Stimulated activated CD4-positive, alpha-beta T cell treated with anti-CD3 and anti-CD28 coated beads, Interleukin-15, amount 100 ng/mL, for 1 hour (primary cell): ENCODE data around the gene KRT37.
"Not testable (repeated sequence)": the region's sequence is repeated elsewhere in the genome, so short reads cannot be mapped to it uniquely, and the experiment has no call there.

Experiments used
- DNase-seq, 2 donors: peaks; one replicate each; pipeline ENCODE4 v3.0.0-alpha.2; 2020; ENCODE audit warnings: low read depth in 1 of 2, low spot score in 1 of 2

Gene KRT37

DNA sequence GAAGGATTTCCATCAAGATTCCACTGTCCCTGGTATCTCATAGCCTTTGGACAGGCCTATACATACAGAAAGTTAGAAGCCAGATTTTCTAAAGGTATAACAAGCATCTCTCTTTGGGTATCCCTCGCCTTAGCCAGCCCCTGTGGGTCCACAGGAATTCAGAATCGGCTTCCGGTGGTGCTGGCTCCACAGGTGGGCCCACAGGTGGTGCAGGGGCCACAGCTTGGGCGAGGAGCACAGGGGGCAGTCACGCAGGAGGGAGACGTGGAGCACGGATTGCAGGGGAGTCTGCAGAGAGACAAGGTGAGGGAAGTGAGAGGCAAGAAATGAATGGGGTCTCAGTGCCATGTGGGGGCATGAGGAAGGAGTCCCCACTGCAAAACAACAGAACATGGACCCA lies 12.9 kb upstream of the KRT37 start:
- DNase-seq: no peak

DNA sequence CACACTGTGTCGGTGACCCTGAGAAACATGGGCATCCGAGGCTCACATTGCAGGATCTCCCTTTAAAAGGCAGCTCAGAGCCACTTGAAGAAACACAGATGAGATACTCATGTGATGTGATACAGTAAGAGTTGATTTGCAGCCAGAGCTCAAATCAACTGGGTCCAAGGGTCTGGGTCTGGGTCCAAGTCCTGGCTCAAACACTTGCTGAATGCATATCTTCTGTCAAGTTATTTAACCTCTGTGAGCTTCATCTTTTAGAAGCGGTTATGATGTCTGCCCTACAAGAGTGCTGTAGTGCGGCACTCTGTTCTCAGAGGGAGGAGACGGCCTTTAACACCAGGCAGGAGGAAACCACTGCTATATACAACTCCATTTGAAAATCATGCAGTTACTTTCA lies 10.0 kb upstream of the KRT37 start:
- DNase-seq: no peak

DNA sequence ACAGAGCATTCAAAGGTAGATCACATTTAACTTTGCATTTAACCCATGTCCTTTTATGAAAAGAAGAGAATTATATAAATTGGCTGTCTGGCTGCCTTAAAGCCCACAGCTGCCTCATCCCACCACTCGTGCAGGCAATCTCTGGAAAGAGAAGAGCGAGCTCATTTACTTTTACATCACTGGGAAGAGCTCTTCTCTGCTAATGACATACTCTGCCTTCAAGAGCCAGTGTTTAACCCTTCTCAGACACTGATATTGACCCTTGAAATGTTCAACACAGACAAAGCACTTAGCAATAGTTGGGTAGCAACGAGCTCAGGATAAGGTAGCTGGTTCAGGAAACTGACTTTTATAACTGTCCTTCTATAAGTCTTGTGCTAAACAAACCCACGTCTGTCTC lies 9.6 kb upstream of the KRT37 start:
- no peak for DNase-seq

DNA sequence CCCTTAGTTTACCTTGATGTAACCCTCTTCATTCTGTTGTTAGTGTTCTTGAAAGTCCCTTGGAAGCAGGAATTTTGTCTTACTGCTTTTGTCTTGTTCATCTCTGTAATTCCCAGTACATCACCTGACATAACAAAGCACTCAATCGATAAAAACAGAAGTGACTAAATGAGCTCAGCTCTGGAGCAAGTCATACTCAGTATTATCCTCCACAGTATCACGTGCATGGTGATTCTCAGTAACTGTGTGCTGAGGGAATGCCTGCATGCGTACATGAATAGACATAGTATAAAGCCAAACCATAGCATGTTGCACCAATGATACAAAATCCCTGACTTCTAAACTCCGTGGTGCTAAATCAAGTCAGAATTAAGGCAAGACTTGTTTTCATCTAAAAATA lies 9.2 kb upstream of the KRT37 start:
- no peak for DNase-seq

DNA sequence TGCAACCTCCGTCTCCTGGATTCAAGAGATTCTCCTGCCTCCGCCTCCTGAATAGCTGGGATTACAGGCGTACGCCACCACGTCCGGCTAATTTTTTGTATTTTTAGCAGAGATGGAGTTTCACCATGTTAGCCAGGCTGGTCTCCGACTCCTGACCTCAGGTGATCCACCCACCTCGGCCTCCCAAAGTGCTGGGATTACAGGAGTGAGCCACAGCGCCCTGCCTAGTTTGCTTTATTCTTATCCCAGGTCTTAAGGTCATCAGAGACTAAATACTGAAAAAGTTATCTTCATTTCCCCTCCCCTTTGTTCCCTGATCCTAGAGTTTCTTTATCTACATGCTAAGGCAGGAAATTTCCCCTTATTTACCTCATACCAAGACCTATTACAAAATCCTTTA lies 6.0 kb upstream of the KRT37 start:
- not testable (repeated sequence) for DNase-seq

DNA sequence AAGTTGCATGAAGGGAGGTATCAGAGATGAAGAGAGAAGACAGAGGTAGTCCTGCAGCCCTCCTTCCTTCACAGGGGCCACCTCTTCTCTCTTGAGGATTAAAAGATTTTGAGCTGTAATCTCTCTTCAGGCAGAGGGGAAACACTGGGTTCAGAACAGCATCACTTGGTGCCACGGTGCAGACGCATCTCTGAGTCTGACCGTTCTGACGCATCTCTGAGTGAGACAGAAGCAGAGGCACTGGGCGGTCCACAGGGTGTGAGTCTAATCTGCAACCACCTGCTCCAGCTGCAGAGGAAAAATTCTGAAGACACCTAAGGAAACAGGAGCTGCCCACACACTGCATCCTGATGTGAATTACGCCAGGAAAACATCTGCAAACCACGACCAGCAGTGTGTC lies 5.3 kb upstream of the KRT37 start:
- DNase-seq: no peak

DNA sequence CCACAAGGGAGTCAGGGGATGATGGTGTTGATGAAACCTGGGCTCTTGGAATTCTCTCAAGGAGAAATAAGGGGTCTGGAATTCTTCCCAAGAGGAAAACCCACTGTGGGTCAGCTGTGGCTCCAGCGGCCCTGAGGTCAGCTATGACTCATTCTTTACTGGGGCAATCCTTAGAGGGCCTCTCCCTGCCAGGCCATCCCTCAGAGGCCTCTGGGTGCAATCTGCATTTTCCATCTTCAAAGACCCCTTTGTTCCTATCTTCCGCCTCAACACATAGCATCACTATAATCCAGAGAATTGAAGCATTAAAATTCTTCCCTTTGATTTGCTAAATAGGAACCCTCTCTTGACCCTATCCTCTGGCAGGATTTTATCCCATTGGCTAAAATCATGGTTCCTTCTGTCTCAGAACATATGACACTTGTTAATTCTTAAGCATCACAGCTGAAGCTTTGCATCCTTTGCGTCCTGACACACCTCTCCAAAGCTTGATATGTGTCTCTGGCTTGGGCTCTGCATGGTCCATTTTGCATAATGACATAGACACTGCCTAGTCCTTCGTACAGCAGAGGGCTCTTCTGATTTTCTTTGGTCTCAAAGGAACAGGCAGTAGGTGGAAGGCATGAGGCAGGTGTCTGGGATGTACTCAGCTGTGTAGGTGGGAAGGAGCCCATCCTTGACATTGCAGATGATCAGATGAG lies 4.4 kb upstream of the KRT37 start:
- no peak for DNase-seq

DNA sequence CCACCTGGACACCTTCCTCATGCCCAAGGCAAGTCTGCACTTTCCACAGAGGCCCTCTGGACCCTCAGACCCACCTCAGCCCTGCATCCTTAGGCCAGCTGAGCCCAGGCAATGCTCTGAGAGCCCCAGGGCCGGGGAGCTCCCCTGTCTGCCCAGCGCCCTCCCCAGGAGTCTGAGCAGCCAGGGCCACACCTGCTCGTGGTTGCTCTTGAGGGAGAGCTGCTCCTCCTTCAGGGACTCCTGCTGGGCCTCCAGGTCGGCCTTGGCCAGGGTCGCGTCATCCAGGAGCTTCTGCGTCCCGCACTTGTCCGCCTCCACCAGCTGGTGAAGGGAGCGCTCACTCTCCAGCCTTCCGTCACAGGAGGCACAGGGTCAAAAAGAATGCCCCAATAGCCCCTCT lies 1.8 kb downstream of the KRT37 start:
- not testable (repeated sequence) for DNase-seq

DNA sequence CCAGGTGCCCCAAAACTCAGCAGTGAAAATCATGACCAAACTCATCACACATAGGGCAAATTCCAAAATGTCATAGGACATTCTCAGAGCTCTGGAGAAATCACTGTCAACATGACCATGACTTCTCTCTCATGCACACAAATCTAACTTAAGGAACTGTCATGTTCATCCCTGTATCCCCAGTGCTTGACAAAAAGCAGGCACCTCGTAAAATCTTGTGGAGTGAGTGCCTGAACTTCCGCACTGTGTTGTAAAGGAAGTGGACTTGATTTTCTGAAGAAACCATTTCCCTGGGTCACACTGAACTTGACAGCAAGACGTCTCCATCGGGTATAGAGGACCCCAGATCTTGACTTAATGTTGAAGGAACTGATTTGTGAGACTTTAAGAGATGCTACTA lies 2.8 kb downstream of the KRT37 start:
- no peak for DNase-seq

DNA sequence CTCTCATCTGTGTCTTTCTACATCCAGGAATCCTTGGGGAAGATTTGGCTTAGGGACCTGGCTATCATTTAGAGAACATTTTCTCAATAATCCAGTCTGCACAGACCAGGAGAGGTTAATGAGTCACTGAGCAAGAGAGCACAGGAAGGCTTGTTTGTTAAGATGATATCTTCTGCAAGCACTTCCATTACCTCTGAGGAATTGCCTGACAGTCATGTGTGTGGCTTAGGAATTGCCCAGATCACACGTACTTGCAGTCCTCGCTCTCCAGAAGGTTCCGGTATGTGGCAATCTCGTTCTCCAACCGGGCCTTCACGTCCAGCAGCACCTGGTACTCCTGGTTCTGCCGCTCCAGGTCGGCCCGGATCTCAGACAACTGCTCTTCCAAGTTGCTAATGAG lies 3.3 kb downstream of the KRT37 start:
- DNase-seq: no peak

DNA sequence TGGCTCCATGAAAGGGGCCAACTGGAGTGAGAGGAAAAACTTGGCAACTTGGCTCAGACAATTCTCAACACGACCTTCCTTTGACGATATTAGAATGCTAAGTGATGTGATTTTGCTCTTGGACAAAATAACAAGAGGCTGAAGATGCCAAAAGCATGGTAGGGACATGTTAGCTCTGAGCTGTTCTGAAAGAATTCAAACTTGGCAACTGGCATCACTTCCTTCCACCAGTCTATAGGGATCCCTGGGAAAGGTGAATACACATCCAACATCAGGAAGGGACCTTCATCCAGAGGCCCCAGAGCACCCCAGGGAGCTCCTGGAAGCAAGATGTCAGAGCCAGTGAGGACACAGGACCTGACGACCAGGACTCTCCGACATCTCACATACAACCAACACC lies 4.3 kb downstream of the KRT37 start:
- no peak for DNase-seq

DNA sequence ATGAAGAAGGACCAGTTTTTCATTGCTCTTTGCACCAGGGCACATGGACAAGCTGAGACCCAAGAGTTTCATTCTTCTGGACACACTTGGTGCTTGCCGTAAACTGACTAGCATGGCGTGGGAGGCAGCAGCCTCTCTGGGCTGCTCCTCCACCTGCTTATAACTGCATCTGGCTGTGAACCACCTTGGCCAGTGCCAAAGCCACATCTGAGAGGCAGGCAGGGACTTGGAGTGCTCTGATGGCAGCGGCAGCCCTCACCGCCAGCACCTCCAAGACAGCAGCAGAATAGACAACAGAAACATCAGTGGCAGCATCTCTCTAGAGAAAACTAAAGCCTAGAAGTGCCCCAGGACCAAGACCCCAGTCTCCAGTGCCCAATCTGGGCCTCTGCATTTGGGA lies 4.7 kb downstream of the KRT37 start:
- no peak for DNase-seq

DNA sequence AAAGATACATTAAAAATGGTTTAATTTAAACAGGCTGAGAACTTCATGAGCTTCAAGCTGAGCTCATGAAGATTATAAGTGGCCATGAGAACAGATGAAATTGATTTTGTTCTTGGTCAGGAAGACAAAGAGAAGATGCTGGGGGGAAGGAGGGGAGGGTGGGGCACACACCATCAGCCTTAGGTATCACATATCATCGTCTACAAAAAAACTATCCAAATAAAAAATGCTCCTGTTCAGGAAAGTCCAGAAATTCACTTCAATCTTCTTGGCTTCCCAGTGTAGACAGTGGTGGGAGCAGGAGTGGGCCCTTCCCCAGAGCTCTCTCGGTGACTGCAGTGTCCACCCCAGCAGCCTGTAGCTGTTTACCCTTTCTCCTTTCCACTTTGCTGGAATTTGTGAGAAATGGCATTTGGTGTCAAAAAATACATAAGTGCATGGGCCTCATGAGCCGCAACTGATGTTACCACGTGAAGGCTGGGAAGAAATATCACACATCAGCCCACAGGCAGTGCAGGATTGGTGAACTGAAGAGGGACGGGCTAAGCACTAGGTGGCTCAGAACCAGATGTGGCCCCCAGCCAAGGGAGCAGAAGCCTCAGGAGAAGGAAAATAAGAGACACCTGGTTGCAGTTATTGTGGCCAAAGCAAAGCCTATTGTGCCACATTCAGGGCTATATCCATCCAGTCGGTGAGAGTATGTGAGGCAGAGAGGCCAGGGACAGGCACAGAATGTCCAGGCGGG lies 6.1 kb downstream of the KRT37 start:
- no peak for DNase-seq

DNA sequence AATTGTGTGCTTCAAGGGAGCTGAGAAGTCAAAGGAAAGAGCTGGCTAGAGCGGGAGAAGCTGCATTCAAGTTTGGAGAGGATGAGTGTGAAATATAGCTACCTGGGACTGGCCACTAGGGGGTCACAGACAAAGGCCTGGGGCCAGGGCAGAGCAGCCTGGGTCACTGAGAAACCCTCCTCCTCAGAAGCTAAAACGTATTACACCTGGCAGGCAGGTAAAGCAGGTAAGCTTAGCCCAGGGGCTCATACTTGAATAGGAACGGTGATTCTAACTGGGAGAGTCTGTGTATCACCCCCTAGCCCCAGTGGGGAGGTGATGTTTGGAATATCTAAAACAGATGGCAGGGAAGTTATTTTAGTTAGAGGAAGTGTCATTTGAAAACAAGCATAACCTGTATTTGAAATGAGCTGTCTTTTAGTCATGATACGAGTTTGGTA lies 6.8 kb downstream of the KRT37 start:
- DNase-seq: no peak

DNA sequence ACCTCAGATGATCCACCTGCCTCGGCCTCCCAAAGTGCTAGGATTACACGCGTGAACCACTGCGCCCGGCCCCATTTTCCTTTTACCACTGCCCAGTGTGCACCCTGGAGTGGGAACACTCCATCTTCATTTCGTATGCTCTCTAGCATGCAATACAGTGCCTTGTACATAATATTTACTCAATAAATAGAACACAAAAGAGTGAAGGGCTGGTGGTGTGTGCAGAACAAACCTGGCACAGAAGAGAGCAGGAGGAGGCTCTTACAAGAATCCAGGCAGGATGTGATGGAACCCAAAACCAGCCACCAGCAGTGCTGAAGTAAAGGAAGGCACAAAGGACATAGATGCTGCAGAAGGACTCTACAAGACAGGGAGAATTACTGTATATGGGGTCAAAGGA lies 7.3 kb downstream of the KRT37 start:
- DNase-seq: no peak

DNA sequence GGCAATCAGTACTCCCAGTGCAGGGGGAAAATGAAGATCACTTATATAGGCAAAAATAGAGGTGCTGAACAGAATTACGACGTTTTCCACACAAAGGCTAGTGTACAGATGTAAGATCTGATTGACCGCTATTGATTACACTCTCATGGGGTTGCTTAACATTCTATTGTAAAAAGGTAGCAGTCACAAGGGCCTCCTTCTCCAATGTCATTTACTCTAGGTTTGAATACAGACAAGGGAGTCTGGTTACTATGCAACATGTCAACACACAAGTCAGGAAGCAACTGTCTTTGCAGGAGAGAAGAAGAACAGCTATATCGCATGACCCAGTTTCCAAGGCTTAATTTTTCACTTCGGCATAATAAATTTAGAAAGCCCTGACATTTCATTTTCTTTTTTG lies 7.9 kb downstream of the KRT37 start:
- DNase-seq: no peak

DNA sequence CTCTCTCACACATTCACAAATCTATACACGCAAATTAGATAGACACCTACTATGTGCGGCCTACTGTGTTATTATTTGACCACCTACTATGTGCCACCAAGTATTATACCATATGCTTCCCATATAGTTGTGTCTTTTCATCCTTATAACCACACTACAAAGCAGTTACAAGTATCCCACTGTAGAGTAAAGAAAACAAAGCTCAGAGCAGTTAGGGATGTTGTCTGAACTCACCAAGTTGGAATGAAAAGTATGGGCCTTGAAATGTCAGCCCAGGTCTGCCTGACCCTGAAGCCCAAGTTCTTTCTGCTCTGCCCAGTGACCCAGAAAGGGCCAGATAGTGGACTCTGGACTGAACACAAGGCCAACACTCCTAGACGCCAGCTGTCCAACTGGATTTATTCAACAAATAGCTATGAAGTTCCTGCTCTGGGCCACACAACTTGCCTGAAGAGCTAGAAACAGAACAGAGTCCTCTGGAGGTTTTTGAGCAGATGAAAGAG lies 8.5 kb downstream of the KRT37 start:
- no peak for DNase-seq

DNA sequence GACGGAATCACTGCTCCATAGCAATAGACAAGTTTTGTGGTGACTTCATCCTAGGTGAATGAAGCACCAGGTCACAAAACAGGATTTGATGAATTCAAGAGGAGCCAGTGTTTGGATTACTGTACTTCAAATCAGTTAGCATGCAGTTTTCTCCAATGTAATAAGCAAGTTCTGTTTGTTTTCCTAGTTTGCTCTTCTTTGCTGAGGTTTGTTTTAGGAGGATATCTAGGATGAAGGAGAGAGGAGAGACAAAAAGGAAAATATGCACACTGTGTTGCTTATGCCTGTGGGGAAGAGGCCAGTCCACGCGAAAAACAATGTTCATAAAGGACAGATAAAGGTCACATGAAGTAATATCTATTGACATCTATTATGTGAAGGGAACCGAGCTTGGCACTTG lies 9.0 kb downstream of the KRT37 start:
- DNase-seq: no peak

DNA sequence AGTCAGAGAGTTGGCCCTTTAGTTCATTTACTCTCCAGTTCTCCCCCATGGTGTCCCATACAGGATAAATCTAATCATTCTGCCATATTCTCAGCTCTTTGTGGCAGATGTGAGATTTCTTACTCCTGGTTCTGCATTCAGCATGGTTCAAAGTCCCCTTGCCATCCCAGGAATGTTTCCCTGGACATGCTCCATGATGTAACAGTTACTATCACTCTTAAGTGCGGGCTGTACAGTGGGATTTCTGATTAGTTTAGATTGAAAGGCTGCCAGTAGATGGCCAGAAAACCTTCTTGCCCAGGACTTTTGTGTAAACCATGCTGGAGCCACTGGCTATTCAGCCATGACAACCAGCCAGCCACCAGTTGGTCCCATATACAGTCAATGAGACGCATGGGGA lies 10.4 kb downstream of the KRT37 start:
- no peak for DNase-seq

DNA sequence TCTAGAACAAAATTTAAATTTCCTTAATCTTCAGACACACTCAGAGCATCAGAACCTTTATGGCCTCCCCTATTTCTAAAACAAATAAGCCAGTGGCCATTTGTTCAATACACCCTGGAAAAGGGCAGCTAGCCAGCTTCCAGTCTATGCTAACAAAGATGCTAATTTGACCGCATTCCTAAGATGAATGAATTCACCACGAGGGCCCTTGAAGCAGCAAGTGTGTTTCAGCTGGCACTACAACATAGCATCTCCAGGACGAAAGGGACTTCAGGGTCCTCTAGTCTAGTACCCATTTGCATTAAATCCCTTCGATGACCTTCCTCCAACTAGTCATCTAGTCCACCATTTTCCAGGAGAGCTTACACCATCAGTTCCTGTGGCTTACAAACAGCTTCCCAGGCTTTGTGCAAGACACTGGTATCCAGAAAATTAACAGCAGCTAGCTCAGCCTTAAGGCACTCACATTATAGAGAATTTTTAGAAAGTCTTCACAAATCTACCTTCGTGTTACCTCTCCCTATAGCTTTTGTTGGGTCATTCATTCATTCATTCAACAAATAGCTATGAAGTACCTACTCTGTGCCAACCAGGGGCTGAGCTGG lies 10.9 kb downstream of the KRT37 start:
- DNase-seq: no peak

DNA sequence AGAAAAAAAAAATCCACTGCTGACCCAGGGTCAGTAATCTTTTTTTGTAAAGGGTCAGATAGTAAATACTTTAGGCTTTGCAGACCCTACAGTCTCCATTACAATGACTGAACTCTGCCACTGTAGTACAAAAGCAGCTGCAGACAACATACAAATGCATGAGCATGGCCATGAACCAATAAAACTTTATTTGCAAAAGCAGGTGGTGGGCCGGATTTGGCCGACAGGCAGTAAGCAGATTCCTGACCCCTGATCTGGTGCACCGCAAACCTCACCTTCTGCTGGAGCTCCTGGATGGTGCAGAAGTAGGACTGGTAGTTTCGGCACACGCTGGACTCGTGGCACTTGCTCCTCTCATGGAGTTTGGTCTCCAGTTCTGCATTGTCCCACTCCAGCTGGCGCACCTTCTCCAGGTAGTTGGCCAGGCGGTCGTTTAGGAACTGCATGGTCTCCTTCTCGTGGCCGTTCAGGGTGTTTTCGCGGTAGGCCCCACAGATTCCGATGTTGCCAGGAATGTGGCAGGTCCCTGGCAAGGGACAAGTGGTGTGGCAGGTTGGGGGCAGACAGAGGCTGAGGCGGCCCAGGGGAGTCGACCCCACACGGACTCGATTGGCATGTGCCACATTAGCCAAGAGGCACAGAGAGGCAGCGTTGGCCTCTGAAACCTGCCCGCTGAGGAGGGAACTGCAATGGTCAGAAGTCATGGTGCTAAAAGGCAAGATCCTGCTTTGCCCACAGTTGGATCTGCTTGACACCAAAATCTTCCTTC lies 13.1 kb downstream of the KRT37 start:
- no peak for DNase-seq

DNA sequence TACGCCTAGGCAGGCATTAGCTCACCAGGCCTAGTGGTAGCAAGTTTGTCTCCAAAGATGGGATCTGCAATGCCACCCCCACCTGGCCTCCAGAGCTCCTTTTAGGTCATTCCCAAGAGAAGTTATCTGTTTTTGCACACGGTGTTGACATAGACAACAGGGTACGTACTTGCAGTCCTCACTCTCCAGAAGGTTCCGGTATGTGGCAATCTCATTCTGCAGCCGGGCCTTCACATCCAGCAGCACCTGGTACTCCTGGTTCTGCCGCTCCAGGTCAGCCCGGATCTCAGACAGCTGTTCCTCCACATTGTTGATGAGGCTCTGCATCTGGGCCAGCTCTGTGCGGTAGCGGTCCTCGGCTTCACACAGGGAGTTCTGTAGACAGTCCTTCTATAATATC lies 17.2 kb downstream of the KRT37 start:
- DNase-seq: no peak
